Activated CD4-positive, alpha-beta T cell treated with anti-CD3 and anti-CD28 coated beads for 24 hours (primary cell): ENCODE data around the gene GDF2.

Source experiments
- DNase-seq, 2 donors: peaks; one replicate each; pipeline ENCODE4 v3.0.0-alpha.2; 2020; ENCODE audit warnings: low read depth in 2 of 2

The GDF2 gene

GRCh38 chr10:47311932-47312662 is 10.2 kb upstream of the GDF2 start:
- peak; percentile 78 to 79 for DNase-seq

- no peak for DNase-seq
Observed at GRCh38 chr10:47312663-47312995, 9.6 kb upstream of the GDF2 start.

GRCh38 chr10:47314416-47314970 is 7.8 kb upstream of the GDF2 start:
- DNase-seq, result no peak

GRCh38 chr10:47315421-47315820 is 6.8 kb upstream of the GDF2 start:
- no peak for DNase-seq

- no peak for DNase-seq
Observed at GRCh38 chr10:47316131-47316530, 6.1 kb upstream of the GDF2 start.

GRCh38 chr10:47317251-47317650 is 5.0 kb upstream of the GDF2 start:
- DNase-seq, result no peak

- DNase-seq, result no peak
Observed at GRCh38 chr10:47318706-47319105, 3.5 kb upstream of the GDF2 start.

- no peak for DNase-seq
Observed at GRCh38 chr10:47319784-47320183, 2.5 kb upstream of the GDF2 start.

- no peak for DNase-seq
Observed at GRCh38 chr10:47320812-47321211, 1.4 kb upstream of the GDF2 start.

- no peak for DNase-seq
Observed at GRCh38 chr10:47321521-47322195, 596 bp upstream of the GDF2 start.

- DNase-seq, result no peak
Observed at GRCh38 chr10:47323087-47323486, 833 bp downstream of the GDF2 start.

GRCh38 chr10:47323636-47324296 is 1.5 kb downstream of the GDF2 start:
- no peak for DNase-seq

GRCh38 chr10:47325303-47326291 is 3.3 kb downstream of the GDF2 start:
- no peak for DNase-seq

- DNase-seq, result no peak
Observed at GRCh38 chr10:47326306-47326926, 4.2 kb downstream of the GDF2 start.

GRCh38 chr10:47326927-47327330 is 4.7 kb downstream of the GDF2 start:
- no peak for DNase-seq

- DNase-seq, result no peak
Observed at GRCh38 chr10:47329855-47330254, 7.6 kb downstream of the GDF2 start.

- DNase-seq, result no peak
Observed at GRCh38 chr10:47330366-47330765, 8.1 kb downstream of the GDF2 start.

- DNase-seq, result no peak
Observed at GRCh38 chr10:47330804-47331203, 8.6 kb downstream of the GDF2 start.

- no peak for DNase-seq
Observed at GRCh38 chr10:47331491-47331890, 9.2 kb downstream of the GDF2 start.

GRCh38 chr10:47331954-47332353 is 9.7 kb downstream of the GDF2 start:
- DNase-seq, result no peak

- no peak for DNase-seq
Observed at GRCh38 chr10:47332371-47332770, 10.1 kb downstream of the GDF2 start.
